GM19238 (cell line): Measurements from ENCODE around the gene C5orf15.
"Not testable (repeated sequence)": the region's sequence is repeated elsewhere in the genome, so short reads cannot be mapped to it uniquely, and the experiment has no call there.

Experiments used
- DNase-seq: peaks from one replicate; pipeline ENCODE4 v3.0.0; 2011; ENCODE audit warnings: low spot score; ENCODE audit not compliant: insufficient read length

The C5orf15 gene

DNA sequence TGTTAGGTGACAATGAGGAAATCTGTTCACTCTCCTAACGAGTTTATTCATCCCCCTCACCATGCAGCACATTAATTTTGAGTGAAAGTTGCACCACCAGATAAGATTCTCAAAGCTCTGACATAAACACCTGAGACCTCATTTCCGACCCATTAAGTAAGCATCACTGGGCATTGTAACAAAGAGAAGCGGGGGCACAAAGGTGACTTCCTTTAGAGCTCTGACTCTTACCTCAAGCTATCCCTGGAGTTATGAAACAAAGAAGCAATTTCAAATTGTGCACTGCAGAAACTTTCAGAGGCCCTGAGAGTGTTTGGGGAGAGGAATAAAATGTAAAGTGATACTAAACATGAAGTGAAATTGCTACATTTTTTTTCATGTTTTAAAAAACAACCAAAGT, 29.5 kb downstream of the C5orf15 start:
- DNase-seq, result no peak

DNA sequence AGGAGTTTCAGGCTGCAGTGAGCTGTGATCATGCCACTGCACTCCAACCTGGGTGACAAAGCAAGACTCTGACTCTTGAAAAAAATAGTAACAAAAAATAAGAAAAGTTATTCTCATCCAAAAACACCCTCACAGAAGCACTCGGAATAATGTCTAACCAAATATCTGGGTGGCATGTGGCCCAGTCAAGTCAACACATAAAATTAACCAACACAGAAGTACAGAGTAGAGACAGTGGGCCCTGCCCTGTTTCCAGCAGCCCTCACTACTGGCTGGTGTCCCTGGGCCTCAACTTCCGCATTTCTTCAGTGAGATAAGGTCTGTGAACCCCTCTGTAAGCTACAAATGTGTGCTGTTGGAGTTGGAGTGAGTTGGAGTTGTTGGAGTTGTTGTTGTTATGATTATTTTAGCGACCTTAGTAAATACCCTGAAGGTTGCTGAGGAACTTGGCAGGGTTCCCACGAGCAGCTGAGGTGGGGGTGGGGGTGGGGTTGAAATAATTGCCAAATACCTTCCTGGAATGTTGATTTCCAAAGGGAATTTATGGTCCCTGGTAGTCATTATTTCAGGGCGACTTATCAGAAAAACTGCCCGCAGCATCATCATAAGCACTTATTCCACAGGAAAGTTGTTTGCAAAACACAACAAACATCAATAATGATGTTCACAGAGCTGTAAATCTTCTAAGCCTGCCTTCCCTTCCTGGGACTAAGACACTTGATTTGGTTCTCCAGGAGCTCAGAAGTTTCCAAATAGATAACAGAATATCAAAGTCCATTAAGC, 30.2 kb downstream of the C5orf15 start:
- DNase-seq, result no peak

DNA sequence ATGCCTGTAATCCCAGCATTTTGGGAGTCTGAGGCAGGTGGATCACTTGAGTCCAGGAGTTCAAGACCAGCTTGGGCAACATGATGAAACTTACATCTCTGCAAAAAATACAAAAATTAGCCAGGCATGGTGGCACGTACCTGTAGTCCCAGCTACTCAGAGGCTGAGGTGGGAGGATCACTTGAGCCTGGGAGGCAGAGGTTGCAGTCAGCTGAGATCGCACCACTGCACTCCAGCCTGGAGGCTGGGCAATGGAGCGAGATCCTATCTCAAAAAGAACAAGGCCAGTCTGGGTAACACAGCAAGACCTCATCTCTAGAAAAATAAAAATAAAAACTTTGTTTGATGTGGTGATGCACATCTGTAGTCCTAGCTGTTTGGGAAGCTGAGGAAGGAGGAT, 30.8 kb downstream of the C5orf15 start:
- not testable (repeated sequence) for DNase-seq

DNA sequence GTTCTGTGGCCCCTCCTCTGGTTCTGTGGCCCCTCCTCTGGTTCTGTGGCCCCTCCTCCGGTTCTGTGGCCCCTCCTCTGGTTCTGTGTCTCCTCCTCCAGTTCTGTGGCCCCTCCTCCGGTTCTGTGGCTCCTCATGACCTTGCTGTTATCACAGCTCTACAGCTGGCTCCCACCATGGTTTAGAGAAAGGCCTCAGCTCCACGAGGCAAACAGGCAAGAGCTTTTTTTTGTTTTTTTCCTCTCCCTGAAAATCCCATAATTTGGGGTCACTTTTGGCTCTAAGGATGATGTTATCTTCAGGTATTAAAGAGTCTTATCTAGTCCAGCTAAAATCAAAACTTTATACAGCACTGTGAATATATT, 31.8 kb downstream of the C5orf15 start:
- no peak for DNase-seq

DNA sequence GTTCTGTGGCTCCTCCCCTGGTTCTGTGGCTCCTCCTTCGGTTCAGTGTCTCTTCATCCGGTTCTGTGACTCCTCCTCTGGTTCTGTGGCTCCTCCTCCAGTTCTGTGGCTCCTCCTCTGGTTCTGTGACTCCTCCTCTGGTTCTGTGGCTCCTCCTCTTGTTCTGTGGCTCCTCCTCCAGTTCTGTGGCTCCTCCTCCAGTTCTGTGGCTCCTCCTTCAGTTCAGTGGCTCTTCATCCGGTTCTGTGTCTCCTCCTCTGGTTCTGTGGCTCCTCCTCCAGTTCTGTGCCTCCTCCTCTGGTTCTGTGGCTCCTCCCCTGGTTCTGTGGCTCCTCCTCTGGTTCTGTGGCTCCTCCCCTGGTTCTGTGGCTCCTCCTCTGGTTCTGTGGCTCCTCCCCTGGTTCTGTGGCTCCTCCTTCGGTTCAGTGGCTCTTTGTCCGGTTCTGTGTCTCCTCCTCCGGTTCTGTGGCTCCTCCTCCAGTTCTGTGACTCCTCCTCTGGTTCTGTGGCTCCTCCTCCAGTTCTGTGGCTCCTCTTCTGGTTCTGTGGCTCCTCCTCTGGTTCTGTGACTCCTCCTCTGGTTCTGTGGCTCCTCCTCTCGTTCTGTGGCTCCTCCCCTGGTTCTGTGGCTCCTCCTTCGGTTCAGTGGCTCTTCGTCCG, 32.3 kb downstream of the C5orf15 start:
- not testable (repeated sequence) for DNase-seq

DNA sequence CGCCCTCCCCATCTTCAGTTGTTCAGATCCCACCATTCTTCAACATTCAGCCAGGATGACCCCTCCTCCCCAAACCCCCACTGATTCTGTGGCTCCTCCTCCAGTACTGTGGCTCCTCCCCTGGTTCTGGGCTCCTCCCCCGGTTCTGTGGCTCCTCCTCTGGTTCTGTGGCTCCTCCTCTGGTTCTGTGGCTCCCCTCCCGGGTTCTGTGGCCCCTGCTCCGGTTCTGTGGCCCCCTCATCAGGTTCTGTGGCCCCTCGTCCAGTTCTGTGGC, 32.8 kb downstream of the C5orf15 start:
- no peak for DNase-seq

DNA sequence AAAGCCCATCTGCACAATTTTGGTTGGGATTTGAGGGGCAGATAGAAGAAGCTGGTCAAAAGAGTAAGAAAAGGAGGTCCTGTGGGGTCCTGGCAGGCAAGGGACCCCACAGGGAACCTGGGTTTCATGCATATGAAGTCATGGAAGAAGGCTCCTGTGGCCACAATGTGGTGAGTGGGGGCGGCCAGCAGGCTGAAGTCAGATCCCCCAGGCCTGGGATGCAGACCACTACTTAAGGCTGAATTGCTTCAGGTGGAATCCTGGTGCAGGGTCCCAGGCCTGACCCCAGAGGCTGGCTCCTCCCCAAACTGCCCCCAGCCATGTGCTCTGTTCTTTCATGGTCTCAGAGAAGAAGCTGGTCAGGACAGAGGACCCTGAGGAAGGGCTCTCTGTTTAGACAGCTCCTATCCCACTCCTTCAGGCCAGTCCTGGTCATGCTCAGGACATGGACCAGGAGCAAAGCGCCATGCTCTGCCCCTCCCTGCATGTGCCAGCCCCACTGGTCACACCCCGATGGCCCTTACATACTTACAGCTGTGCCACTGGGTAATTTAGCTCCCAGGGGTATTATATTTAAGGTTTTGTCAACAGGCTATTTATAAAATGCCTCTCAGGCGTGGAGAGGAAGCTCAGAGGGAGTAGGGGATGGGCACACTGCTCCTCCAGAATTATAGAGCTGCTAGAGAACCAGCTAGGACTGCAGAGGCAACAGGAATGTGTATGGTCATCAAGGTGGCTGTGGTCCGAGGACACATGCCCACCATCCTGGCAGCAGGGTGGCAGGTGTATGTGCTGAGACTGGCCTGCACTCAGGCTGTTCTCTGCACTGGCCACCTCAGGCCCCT, 33.4 kb downstream of the C5orf15 start:
- DNase-seq, result no peak

DNA sequence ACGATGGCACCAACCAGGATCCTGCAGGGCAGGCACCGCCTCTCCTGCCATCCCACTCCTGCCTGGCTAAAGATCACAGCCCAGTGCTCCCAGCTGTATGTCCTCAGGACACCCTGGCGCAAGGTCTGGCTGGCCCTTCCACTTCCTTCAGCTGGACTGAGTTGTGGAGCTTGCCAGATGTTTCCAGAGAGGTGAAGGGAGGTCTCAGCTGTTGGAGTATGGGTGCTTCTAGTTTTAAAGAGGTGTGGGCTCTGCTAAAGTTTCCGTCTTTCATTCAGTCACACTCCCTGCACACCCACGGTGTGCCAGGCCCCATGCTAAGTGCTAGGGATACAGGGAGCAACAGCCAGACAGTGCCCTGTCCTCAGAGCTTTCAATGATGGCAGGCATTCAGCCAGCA, 34.1 kb downstream of the C5orf15 start:
- no peak for DNase-seq

DNA sequence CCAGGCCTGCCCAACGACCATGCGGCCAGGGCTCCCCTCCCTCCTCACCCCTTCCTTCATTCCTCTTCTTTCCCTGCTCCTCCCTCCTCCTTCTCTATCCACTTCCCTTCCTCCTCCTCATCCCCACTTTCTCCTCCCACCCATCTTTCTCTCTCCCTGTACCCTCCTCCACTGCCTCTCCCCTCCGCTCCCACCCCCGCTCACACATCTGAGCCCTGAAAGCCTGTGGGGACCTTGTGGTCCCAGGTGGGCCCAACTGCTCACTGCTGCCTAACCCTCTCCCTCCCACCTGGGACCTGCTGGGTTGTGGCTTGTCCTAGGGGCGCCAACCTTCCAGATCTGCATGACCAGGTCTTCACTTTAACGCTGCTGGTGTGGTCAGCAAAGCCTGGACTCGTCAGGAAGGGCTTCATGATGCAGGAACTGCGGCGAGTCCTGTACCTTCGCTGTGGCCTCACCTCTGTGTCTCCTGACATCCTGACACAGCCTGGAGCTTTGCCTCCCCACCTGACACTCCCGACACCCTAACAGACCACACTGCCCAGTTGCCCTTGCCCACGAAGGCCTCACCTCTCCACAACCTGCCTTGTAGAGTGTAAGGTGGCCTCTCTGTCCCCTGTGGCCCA, 34.6 kb downstream of the C5orf15 start:
- DNase-seq, result no peak

DNA sequence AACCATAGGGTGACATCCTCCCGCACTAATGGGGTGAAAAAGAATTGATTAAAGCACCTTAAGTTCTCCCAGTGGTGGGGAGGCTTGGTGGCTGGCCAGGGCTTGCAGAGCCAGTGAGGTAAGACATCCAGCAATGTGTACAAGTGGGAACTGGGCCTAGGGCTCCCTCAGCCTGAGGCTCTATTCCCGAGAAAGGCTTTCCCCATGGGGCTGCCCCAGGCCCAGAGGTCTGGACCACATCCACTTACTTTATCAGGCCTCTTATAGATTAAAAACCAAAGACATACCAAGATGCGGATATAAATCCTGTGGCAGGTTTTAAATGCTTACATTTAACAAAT, 35.3 kb downstream of the C5orf15 start:
- no peak for DNase-seq

DNA sequence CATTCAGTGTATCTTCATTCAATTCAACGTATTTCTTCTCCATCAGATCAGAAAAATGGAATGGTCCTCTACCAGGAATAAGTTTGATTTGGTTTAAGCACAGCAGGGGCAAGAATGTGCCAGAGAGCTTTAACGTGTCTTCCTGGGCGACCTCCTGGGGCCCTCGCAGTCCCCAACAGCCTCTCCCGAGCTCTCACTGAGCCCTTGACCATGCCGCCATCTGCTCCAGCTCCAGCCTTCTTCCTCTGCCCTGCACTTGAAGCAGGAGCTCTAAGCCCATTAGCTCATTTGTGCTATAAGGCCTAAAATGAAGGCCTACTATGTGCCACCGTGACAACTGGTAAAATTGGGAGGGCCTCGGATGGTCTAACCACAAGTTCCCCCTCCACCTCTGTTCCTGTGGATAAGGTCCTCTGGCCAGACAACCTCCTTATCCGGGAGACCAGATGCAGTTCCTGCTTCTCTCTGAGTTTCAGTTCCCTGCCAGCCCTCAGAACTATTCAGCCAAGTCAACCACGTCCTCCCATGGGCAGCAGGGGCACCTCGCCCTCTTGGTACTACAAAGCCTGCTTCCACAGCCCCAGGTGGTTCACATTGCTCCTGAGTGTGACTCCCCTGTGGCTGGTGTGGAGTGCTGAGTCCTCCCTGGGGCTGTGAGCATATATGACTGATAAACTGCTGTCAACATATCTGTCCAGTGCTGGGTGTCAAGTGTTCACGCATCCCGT, 35.8 kb downstream of the C5orf15 start:
- no peak for DNase-seq

DNA sequence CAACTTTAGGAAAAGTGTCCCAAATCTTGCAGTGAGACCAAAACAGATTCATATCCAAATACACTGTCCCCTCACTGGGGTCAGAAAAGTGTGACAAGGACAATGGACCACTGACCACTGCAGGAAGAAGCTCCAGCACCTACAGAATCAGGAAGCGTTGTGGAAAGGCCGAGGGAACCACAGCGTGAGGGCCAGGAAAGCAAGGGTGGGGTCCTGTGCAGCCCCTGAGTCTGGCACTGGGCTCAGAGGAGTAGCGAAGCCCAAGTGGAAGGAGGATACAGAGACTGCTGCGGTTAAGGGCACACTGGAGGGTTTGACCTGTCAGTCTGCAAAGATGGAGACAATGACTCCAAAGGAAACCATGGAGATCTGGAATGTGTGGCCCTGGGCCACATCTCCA, 36.9 kb downstream of the C5orf15 start:
- DNase-seq, result no peak

DNA sequence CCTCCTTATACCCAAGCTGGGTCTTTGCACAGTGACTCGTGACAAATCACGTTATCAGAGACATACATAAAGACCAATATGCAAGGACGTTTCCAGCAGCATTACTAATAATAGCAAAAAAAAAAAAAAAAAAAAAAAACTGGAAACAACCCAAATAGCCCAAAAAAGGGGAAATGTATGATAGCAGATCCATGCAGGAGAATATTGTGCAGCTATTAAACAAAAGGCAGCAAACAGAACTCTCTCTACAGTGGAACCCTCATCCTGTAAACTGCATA, 37.7 kb downstream of the C5orf15 start:
- DNase-seq, result no peak

DNA sequence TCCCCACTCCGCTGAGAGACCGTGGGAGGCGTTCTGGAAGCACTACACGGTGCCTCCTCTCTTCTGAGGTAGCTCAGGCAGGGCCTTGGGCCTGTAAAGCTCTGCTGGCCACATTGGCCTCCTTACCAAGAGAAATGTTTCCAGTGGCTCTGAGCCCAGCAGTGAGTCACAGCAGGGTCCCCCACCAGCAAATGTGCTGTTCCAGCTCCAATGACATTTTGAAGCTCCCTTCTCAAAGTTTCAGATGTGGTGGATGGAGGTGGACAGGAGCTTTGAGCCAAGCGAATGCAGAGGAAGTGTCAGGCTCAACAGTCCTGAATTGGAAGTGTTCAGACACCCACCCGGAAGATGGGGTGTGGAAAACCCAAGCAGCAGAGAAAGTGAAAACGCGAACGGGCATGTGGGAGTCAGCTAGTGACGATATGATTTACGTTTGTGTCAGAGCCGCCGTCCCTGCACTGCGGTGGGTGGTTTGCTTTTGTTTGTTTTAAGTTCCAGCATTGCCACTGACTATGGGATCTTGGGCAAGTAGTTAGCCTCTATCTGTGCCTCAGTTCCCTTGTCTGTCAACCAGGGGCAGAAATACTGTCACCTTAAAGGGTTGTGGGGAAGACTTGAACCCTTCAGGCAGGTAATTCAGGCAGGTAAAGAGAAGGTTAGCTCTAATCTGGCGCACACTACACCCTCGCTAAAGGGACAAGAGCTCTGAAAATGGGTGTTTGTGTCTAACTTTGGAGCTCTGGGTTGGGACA, 38.2 kb downstream of the C5orf15 start:
- DNase-seq, result no peak

DNA sequence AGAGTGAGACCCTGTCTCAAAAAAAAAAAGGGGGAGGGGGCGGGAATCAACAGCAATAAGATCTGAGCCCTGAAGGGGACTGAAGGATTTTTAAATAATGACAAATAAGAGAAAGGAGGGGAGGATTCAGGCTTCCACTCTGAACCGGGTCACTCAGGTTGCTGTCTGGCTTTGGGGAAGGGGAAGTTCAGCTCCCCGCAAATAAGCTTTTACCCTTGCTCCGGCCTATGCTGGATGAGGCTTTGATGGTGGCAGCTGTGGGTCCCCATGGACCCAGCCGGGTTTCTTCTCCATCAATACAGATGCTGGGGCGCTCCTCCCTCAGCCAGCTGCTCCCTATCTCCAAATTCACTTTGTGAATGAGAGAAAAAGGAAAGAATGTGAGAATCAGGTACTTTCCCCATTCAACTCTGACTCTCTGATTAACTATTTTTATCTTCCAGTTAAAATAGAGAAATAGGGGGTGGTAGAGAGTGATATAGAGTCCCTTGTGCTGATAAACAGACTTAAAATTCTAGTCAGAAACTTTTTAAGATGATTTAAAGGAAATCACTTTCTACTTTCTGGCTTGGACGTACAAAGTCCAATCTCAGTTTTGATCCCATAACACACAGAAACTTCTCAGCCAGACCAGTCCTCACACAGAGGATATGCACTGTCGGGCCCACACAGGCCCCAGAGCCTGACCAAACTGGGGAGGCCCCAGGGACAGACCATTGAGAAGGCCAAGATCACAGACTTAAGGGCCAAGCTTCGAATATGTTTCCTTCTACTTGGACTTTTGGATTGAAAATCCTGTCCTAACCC, 39.6 kb downstream of the C5orf15 start:
- DNase-seq, result no peak

DNA sequence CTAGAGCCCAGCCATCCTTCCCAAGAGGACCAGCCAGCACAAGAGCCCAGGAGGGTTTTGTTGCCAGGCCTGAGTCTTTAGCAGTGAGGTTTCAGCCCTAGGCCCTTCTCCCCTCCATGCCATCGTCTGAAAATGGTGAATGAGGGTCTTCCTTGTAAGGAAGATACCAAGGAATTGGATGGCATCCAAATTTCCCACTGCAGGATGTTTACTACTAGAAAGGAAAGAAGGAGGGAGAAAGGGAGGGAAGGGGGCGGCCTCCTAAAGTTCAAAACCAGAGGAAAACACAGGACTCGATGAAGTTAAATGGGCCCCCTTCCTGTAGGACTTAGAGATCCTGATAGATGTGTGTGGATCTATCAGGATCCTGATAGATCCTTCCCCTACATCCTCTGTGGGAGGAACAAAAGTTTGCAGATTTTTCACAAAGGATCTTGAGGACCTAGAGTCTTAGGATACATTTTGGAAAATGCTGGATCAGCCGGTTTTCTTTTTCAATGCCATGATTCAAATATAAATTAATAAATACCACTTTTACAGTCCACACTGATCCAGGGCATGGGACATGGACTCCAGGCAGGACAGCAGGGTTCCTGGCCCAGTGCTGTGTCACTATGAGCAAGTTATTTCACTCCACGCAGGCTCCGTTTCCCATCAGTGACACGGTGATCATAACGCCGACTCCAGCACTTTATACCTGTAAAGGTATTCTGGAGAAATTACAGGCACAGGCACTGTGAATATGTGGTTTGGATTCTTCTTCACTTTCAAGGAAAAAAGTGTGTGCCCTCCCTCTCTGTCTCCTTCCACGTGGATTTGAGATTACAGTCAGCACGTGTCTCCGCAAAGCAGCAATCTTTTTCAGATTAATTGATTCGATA, 40.9 kb downstream of the C5orf15 start:
- no peak for DNase-seq

DNA sequence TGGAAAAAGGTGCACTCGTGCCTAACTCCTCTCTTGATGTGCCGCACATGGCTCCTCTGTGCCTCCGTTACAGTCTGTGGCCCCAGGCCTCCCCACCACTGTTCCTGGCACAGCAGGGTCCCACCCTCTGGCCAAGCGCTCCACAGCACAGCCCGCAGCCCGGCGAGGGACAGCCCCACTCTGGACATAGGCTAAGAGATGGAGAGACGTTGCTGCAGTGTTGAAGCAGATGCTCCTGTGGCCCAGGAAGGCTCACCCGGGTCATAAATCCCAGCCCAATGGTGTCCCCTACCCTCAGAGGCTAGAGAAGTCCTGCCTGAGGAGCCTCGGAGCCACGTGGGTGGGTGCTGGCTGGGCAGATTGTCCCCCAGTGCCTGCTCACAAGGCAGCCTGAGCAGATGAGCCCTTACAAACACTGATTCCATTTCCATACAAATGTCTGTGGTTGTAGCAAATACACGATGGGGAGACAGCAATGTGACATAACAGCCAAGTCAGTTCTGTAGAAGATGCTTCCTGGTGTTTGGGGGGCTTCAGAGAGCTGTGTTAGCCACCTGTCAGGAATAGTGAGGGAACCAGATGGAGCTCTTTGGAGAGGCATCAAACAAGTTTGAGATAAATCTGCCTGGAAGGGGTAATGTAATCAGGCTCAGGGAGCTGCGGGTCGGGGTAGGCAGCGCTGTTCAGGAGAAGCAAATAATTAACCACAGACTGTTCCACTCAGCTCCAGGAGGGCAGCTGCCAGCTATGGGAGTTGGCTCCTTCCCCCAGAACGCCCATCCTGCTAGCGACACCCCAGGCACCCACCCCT, 41.7 kb downstream of the C5orf15 start:
- DNase-seq, result no peak

DNA sequence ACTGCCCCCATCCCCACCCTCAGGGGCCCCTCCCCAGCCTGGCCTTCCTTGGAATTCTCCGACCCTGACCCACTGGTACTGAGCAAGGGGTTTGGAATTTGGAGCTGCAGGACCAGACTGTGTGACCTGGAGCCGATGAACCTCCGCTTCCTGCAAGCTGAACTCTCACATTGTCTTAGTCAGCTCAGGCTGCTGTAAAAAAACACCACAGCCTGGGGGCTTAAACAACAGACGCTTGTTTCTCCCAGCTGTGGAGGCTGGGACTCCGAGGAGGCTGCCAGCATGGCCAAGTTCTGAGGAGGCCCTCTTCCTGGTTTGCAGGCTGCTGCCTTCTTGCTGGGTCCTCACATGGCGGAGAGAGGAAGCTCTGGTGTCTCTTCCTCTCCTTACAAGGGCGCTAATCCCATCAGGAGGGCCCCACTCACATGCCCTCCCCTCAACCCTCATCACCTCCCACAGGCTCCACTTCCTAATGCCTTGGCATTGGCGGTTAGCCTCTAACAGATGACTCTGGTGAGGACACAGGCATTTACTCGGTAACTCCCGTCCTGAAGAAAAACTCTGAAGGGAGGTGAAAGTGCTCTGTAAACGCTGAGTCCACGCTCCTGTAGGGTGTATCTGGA, 42.4 kb downstream of the C5orf15 start:
- no peak for DNase-seq
